HepG2 (cell line): Measurements from ENCODE around the gene FLT3LG. TPM values are rescaled to one million over a fixed set of nuclear protein-coding genes. Genes with fewer than 3 reads are reported as not detected.

Experiments
- FLYWCH1 ChIP-seq: sonication (generic); formaldehyde crosslinking; IDR thresholded peaks from 2 replicates; pipeline ENCODE4 v1.8.1; 2023; ENCODE audit warnings: mild to moderate bottlenecking, missing genetic modification reagents
- GFI1 ChIP-seq: sonication (generic); formaldehyde crosslinking; IDR thresholded peaks from 2 replicates; pipeline ENCODE4 v1.5.0; 2020; ENCODE audit warnings: missing genetic modification reagents, mild to moderate bottlenecking, borderline replicate concordance
- GTF2F1 ChIP-seq: fragments of 150-350 bp; IDR thresholded peaks from 2 replicates; pipeline ENCODE4 v1.6.1; 2014; ENCODE audit warnings: low read length
- SMAD9 ChIP-seq: sonication (generic); formaldehyde crosslinking; IDR thresholded peaks from 2 replicates; pipeline ENCODE4 v1.5.1; 2020; ENCODE audit warnings: mild to moderate bottlenecking, missing genetic modification reagents
- ZNF672 ChIP-seq: sonication (generic); formaldehyde crosslinking; IDR thresholded peaks from 2 replicates; pipeline ENCODE4 v1.8.1; 2022; ENCODE audit warnings: missing genetic modification reagents
- polyA plus RNA-seq, 8 experiments: library from polyadenylated mRNA; depleted of rRNA in 3 of 8; stranded (reverse) in 7 of 8; unstranded in 1 of 8; fragments of >200 nt; fragmentation: Illumina TruSeq in 4 of 8; extraction: Trizol in 4 of 8; gene quantifications; 2 replicates each; pipeline versions ENCODE4 v1.2.1 to v1.2.3, GENCODE V29; 2011 to 2016; ENCODE audit warnings: low read depth in 4 of 8, missing spikeins in 1 of 8, mixed read lengths in 1 of 8; ENCODE audit not compliant: insufficient read depth in 1 of 8
- total RNA-seq, 5 experiments: library from RNA; depleted of rRNA; stranded (reverse); fragments of >200 nt; fragmentation: Illumina TruSeq; extraction: Trizol; gene quantifications; 2 replicates each; pipeline ENCODE4 v1.2.3, GENCODE V29; 2016; ENCODE audit warnings: low read depth in 1 of 5
- TF ChIP-seq, protein P1 (sequence below): sonication (generic); formaldehyde crosslinking; IDR thresholded peaks from 2 replicates; pipeline ENCODE4 v1.9.0; 2021; ENCODE audit warnings: missing genetic modification reagents, borderline replicate concordance
- TF ChIP-seq, protein P2 (sequence below): sonication (generic); formaldehyde crosslinking; conservative IDR thresholded peaks from 2 replicates; pipeline ENCODE4 v1.8.0; 2022; ENCODE audit warnings: missing genetic modification reagents
- TF ChIP-seq, protein P3 (sequence below): sonication (generic); formaldehyde crosslinking; IDR thresholded peaks from 2 replicates; pipeline ENCODE4 v1.4.0; 2020; ENCODE audit warnings: low read depth, mild to moderate bottlenecking, missing genetic modification reagents
- TF ChIP-seq, protein P4 (sequence below): sonication (generic); formaldehyde crosslinking; IDR thresholded peaks from 2 replicates; pipeline ENCODE4 v1.4.0; 2020; ENCODE audit warnings: missing genetic modification reagents
- TF ChIP-seq, protein P5 (sequence below): sonication (generic); formaldehyde crosslinking; IDR thresholded peaks from one replicate; pipeline ENCODE4 v1.5.1; 2020; ENCODE audit warnings: mild to moderate bottlenecking, missing genetic modification reagents; ENCODE audit errors: not compliant biosample characterization
- TF ChIP-seq, protein P6 (sequence below): conservative IDR thresholded peaks from 2 replicates; pipeline ENCODE4 v1.6.1; 2018; ENCODE audit warnings: missing genetic modification reagents

The FLT3LG gene
- total and polyA plus RNA-seq, 2 of the 13 experiments (the other 11 are each of a cell fraction or from before 2014, with no cell fraction given): 1.5 to 2.6 TPM

DNA sequence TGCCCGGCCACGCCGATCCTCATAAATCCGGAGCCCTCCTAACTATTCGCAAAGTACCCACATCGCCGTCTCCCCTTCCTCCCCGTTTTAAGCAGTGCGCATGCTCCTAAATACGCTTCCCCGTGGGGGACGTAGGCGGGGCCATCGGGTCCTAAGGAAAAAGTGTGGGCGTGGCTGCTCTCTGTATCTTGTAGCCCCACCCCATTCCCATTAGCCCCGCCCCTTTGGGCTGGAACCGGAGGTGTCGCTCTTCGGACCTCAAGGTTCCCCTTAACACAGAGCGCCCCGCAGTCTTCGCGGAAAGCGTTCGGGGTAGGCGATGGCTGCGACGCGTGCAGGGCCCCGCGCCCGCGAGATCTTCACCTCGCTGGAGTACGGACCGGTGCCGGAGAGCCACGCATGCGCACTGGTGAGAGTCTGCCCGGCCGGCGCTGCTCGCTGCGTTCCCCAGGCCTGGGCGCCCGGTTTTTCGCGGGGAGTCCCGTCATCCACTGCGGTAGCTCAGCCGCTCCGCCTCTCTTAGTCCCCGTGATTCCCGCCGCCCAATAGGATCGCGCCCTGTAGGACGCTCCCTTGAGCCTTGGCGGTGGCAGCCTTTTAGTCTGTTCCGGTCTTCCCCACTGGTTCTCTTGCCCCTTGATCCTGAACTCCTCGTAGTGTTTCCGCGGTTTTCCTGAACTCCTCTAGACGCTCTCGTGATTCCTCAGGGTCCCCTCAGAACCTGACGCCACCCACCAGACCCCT, 20.8 kb upstream of the FLT3LG start, which contains the start of gene ALDH16A1 (continued):
- TF ChIP-seq GFI1 (CRISPR knock-in tag) (no peak; the same call in 1 of the 2 replicates), SMAD9 (CRISPR knock-in tag) (no peak), GTF2F1 (no peak; the same call in 1 of the 2 replicates), ZNF672 (CRISPR knock-in tag) (no peak), FLYWCH1 (CRISPR knock-in tag) (no peak)
- TF ChIP-seq, protein P1, sequence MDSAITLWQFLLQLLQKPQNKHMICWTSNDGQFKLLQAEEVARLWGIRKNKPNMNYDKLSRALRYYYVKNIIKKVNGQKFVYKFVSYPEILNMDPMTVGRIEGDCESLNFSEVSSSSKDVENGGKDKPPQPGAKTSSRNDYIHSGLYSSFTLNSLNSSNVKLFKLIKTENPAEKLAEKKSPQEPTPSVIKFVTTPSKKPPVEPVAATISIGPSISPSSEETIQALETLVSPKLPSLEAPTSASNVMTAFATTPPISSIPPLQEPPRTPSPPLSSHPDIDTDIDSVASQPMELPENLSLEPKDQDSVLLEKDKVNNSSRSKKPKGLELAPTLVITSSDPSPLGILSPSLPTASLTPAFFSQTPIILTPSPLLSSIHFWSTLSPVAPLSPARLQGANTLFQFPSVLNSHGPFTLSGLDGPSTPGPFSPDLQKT (CRISPR knock-in tag): no peak
- TF ChIP-seq, protein P2, sequence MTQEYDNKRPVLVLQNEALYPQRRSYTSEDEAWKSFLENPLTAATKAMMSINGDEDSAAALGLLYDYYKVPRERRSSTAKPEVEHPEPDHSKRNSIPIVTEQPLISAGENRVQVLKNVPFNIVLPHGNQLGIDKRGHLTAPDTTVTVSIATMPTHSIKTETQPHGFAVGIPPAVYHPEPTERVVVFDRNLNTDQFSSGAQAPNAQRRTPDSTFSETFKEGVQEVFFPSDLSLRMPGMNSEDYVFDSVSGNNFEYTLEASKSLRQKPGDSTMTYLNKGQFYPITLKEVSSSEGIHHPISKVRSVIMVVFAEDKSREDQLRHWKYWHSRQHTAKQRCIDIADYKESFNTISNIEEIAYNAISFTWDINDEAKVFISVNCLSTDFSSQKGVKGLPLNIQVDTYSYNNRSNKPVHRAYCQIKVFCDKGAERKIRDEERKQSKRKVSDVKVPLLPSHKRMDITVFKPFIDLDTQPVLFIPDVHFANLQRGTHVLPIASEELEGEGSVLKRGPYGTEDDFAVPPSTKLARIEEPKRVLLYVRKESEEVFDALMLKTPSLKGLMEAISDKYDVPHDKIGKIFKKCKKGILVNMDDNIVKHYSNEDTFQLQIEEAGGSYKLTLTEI (CRISPR knock-in tag): no peak
- TF ChIP-seq, protein P3, sequence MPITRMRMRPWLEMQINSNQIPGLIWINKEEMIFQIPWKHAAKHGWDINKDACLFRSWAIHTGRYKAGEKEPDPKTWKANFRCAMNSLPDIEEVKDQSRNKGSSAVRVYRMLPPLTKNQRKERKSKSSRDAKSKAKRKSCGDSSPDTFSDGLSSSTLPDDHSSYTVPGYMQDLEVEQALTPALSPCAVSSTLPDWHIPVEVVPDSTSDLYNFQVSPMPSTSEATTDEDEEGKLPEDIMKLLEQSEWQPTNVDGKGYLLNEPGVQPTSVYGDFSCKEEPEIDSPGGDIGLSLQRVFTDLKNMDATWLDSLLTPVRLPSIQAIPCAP (CRISPR knock-in tag): no peak
- TF ChIP-seq, protein P4, sequence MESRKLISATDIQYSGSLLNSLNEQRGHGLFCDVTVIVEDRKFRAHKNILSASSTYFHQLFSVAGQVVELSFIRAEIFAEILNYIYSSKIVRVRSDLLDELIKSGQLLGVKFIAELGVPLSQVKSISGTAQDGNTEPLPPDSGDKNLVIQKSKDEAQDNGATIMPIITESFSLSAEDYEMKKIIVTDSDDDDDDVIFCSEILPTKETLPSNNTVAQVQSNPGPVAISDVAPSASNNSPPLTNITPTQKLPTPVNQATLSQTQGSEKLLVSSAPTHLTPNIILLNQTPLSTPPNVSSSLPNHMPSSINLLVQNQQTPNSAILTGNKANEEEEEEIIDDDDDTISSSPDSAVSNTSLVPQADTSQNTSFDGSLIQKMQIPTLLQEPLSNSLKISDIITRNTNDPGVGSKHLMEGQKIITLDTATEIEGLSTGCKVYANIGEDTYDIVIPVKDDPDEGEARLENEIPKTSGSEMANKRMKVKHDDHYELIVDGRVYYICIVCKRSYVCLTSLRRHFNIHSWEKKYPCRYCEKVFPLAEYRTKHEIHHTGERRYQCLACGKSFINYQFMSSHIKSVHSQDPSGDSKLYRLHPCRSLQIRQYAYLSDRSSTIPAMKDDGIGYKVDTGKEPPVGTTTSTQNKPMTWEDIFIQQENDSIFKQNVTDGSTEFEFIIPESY: no peak
- TF ChIP-seq, protein P5, sequence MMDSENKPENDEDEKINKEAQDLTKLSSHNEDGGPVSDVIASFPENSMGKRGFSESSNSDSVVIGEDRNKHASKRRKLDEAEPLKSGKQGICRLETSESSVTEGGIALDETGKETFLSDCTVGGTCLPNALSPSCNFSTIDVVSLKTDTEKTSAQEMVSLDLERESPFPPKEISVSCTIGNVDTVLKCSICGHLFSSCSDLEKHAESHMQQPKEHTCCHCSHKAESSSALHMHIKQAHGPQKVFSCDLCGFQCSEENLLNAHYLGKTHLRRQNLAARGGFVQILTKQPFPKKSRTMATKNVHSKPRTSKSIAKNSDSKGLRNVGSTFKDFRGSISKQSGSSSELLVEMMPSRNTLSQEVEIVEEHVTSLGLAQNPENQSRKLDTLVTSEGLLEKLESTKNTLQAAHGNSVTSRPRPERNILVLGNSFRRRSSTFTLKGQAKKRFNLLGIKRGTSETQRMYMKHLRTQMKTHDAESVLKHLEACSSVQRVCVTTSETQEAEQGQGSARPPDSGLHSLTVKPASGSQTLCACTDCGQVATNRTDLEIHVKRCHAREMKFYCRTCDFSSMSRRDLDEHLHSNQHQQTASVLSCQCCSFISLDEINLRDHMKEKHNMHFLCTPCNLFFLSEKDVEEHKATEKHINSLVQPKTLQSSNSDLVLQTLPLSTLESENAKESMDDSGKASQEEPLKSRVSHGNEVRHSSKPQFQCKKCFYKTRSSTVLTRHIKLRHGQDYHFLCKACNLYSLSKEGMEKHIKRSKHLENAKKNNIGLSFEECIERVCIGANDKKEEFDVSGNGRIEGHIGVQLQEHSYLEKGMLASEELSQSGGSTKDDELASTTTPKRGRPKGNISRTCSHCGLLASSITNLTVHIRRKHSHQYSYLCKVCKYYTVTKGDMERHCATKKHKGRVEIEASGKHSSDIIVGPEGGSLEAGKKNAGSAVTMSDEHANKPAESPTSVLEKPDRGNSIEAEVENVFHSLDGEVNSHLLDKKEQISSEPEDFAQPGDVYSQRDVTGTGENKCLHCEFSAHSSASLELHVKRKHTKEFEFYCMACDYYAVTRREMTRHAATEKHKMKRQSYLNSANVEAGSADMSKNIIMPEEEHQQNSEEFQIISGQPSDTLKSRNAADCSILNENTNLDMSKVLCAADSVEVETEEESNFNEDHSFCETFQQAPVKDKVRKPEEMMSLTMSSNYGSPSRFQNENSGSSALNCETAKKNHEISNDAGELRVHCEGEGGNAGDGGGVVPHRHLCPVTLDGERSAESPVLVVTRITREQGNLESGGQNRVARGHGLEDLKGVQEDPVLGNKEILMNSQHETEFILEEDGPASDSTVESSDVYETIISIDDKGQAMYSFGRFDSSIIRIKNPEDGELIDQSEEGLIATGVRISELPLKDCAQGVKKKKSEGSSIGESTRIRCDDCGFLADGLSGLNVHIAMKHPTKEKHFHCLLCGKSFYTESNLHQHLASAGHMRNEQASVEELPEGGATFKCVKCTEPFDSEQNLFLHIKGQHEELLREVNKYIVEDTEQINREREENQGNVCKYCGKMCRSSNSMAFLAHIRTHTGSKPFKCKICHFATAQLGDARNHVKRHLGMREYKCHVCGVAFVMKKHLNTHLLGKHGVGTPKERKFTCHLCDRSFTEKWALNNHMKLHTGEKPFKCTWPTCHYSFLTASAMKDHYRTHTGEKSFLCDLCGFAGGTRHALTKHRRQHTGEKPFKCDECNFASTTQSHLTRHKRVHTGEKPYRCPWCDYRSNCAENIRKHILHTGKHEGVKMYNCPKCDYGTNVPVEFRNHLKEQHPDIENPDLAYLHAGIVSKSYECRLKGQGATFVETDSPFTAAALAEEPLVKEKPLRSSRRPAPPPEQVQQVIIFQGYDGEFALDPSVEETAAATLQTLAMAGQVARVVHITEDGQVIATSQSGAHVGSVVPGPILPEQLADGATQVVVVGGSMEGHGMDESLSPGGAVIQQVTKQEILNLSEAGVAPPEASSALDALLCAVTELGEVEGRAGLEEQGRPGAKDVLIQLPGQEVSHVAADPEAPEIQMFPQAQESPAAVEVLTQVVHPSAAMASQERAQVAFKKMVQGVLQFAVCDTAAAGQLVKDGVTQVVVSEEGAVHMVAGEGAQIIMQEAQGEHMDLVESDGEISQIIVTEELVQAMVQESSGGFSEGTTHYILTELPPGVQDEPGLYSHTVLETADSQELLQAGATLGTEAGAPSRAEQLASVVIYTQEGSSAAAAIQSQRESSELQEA (CRISPR knock-in tag): no peak
- TF ChIP-seq, protein P6, sequence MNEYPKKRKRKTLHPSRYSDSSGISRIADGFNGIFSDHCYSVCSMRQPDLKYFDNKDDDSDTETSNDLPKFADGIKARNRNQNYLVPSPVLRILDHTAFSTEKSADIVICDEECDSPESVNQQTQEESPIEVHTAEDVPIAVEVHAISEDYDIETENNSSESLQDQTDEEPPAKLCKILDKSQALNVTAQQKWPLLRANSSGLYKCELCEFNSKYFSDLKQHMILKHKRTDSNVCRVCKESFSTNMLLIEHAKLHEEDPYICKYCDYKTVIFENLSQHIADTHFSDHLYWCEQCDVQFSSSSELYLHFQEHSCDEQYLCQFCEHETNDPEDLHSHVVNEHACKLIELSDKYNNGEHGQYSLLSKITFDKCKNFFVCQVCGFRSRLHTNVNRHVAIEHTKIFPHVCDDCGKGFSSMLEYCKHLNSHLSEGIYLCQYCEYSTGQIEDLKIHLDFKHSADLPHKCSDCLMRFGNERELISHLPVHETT (CRISPR knock-in tag): peak; percentile 67; the same call in 1 of the 2 replicates
